Stimulated activated CD8-positive, alpha-beta memory T cell treated with anti-CD3 and anti-CD28 coated beads, Interleukin-4, amount 100 ng/mL, for 24 hours (primary cell): Measurements from ENCODE around the gene SRI.
"Not testable (repeated sequence)": the region's sequence is repeated elsewhere in the genome, so short reads cannot be mapped to it uniquely, and the experiment has no call there.

Experiments
- DNase-seq: peaks from one replicate; pipeline ENCODE4 v3.0.0-alpha.2; 2020; ENCODE audit warnings: low read depth

The SRI gene, protein sequence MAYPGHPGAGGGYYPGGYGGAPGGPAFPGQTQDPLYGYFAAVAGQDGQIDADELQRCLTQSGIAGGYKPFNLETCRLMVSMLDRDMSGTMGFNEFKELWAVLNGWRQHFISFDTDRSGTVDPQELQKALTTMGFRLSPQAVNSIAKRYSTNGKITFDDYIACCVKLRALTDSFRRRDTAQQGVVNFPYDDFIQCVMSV

DNA sequence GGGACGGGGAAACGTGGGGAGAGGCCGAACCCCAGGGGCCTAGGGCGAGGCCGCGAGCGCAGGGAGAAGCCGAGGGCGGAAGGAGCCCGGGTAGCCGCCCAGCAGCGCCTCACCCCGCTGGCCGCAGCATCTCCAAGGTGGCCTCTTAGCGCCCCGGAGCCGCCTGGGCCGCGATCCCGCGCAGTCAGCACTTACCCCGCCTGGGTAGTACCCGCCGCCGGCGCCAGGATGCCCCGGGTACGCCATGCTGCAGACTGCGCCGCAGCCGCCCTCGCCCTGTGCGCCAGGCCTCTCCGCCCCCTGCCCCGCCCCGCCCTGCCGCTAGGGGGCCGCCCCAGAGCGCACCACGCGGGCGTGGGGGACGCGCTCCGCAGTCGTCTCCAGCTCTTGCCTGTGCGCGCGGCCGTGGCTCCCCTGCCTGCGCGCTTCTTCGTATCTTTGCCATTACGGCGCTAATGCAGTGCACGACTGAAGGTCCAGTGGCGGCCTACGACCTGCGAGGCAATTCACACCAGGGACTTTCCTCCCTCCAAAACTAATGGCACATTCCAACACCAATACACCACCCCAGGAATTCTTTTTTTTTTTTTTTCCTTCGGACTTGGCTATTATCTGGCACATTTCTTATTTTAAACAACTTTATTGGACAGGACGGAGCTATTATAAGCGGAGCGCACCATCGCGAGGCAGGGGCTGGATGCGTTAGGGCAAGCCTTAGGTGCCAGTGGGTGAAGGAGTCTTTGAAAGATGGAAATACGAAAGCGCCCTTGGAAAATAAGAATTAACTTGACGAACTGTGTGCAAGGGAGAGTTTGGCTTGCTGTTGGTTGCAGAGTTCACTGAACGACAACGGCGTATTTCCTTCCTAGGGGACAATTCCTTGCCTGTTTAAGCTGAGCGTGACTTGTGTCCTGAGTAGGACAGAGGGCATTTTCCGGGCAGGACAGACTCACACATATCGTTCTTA, at the start of gene SRI:
Gene SRI, minus strand, starts transcription at position 258 of the 967 bp plus-strand sequence. Its CDS starts 12 bp downstream, at position 246.
- peak; percentile 87 for DNase-seq

DNA sequence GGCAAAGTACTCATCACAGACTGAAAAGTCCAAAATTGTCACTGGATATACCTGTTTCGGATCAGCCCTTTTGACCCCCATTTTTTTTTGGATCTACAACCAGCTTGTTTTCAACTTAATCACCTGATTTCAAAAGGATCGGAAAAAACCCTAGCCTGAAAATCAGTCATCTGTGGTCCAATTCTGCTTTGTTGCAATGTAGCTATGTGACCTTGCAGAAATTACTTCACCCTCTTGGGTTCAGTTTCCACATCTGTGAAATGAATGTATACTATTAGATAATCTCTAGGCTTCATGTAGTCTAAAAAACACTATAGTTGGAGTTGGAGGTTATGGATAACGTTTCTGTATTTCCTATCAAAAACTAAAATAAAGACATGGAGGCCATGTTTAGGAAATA, 49.7 kb upstream of the SRI start:
- DNase-seq: no peak

- DNase-seq: no peak
These were observed 49.0 kb upstream of the SRI start for GRCh38 chr7:88268858-88269257.

DNA sequence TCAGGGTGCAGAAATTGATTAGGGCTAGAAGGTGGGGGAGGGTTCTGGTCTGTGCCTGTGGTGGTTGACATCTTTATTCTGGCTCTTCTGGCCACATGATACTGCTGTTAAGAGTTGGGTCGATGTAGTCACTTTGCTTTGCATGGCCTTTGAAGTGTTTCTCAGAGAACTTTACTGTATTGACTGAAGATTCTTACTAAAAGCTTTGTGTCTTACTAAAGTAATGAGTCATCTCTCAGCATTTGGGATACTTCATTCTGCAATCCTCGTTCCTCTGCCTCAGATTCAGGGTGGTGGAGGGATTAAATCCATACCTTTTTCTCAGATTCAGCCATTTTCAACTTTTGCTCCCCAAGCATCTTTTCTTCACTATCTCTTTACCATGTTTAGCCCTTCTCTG, 48.2 kb upstream of the SRI start:
- no peak for DNase-seq

DNA sequence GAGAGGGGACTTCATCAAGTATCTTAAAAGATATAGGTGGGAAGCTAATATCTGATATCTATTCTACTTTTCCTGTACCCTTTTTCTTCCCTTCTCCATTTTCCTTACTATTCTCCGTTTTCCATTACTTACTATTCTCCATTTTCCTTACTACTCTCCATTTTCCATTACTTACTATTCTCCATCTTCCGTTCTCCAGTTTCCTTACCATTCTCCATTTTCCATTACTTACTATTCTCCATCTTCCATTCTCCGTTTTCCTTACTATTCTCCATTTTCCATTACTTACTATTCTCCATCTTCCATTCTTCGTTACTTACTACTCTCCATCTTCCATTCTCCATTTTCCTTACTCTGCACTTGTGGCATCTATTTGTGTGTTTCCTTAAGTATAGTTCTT, 47.6 kb upstream of the SRI start:
- no peak for DNase-seq

- not testable (repeated sequence) for DNase-seq
These were observed 45.1 kb upstream of the SRI start for GRCh38 chr7:88264987-88265386.

DNA sequence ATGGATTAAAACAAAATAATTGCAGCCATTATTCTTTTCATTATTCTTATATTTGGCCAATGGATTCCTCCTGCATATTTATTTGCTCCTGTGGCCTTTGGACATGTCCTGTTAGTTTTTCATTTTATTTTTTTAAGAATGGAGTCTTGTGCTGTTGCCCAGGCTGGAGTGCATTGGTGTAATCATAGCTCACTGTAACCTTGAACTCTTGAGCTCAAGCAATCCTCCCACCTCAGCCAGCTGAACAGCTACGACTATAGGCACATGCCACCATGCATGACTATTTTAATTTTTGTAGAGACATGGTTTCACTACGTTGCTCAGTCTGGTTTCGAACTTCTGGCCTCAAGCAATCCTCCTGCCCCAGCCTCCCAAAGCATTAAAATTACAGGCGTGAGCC, 42.7 kb upstream of the SRI start:
- no peak for DNase-seq

GRCh38 chr7:88260719-88261118, 40.9 kb upstream of the SRI start:
- DNase-seq: no peak

- no peak for DNase-seq
These were observed 40.0 kb upstream of the SRI start for GRCh38 chr7:88259656-88260380.

DNA sequence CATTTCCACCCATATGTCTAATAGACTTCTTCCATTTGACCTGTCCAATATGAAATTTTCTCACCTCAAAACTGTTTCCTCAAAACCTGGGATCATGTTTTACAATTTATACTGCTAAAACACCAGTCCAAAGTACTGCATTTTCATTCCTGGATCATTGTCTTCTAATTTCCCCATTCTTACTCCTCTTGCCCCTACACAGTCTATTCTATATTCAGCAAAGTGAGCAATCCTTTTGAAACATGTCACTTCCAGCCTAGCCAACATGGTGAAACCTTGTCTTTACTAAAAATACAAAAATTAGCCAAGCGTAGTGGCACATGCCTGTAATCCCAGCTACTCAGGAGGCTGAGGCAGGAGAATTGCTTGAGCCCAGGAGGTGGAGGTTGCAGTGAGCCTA, 38.5 kb upstream of the SRI start:
- DNase-seq: not testable (repeated sequence)

DNA sequence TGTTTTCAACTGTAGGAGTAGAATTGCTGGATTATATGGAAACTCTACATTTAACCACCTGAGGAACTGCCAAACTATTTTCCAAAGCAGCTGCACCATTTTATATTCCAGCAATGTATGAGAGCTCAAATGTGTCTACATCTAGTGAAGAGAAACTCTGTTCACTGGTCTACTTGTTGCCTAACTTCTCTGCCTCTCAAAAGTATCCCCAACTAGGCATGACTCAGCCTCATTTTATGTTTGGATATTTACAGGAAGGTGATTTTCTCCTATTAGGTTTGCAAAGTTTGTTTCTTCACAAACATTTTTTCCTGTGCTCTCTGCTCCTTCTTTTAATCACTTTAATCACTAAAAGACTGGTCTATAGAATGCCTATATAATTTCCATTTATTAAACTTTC, 37.1 kb upstream of the SRI start:
- no peak for DNase-seq

DNA sequence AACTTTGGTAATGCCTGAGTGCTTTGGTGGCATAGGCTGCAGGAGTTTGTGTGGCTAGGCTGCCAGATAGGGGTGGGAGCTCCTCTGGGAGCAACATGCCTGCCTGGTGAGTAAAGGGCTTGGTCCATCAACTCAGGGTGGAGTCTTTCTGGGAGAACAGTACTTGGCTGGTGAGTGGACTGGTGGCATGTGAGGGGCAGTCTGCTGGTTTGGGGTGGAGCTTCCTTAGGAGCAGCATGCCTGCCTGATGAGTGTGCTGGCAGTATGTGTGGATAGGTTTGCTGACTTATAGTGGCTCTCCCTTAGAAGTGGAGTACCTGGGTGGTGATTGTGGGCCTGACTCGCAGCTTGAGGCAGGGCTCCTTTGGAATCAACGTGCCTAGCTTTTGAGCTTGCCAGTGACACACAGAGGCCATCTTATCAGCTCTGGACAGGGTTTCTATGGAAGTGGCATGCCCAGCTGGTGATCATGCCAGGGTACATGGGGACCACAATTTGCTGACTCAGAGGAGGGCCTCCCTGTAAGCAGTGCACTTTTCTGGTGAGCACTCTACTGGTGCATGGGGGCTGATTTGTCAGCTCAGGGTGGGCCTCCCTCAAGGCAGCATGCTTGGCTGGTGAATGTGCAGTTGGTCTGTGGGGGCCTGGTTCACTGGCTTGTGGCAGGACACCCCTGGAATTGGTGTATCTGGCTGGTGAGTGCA, 35.0 kb upstream of the SRI start:
- no peak for DNase-seq

- no peak for DNase-seq
These were observed 33.8 kb upstream of the SRI start for GRCh38 chr7:88253640-88254039.

DNA sequence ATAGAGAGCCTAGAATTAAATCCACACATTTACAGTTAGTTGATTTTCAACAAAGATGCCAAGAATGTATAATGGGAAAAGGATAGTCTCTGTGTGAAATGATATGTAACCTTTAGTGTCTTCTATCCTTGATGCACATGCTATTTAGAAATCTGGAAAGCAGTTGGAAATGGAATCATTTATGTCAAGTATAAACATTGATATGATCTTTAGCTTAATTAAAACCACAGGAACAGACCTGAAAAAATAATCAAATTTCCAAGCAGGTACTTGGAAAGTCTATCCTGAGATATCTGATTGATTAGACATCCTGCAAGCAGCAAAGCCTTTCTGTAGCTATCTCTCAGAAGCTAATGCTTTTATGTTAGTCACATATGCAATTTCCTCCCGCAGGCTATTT, 24.4 kb upstream of the SRI start:
- no peak for DNase-seq

DNA sequence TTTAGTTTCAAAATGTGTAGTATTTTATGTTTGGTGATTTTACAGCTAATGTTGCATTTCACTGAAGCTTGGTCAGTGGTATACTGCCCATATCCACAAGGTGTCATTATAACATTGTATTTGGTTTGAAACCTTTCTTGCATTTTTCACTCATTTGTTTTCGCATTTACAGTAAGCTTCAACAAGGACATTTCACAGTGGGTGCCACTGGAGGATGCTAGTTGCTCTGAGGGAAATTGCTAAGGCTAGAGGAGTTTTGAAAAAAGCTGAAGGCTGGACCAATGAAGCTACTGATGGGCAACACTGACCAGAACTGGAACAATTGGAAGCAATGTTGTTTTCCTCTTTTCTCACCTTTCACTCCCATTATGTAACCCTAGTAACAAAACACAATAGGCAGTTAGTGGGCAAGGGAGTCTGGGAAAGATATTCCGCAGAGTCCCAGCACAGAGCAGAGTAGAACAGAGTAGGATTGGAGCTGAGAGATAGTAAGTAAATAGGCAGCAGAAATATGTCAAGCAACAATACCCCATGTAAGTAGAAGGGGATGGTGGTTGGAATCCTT, 23.6 kb upstream of the SRI start:
- no peak for DNase-seq

DNA sequence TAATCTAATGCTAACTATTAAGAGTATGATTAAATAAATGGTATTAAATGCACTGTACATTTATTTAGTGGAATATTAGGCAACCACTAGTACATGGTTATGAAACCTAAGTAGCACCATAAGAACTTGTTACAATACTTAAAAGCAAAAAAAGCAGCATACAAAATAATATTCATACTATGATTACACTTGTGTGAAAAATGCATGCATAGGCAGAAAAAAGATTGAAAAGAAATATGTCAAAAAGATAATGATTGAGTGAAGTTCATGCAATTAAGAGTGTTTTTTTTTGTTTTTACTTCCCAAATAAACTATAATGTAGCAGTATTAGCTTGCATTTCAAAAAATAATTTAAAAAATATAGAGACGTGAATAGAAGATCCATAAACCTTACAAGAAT, 20.0 kb upstream of the SRI start:
- DNase-seq: no peak

DNA sequence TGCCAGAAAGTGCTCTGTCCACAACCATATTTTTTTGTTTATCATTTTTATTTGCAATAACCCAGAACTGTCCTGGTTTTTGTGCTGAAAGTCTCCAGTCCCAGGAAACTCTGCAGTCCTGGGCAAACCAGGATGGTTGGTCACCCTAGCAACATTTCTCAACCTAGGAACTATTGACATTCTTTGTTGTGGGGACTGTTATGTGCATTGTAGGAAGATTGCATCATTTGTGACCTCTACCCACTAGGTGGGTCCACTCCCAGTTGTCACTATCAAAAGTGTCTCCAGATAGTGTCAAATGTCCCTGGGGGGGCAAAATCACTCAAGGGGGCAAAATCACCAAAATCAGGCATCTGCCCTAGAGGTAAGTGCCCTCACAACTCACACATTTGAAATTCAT, 14.0 kb upstream of the SRI start:
- no peak for DNase-seq

GRCh38 chr7:88230646-88231045, 10.8 kb upstream of the SRI start:
- DNase-seq: no peak

GRCh38 chr7:88229302-88229995, 9.6 kb upstream of the SRI start:
- no peak for DNase-seq

DNA sequence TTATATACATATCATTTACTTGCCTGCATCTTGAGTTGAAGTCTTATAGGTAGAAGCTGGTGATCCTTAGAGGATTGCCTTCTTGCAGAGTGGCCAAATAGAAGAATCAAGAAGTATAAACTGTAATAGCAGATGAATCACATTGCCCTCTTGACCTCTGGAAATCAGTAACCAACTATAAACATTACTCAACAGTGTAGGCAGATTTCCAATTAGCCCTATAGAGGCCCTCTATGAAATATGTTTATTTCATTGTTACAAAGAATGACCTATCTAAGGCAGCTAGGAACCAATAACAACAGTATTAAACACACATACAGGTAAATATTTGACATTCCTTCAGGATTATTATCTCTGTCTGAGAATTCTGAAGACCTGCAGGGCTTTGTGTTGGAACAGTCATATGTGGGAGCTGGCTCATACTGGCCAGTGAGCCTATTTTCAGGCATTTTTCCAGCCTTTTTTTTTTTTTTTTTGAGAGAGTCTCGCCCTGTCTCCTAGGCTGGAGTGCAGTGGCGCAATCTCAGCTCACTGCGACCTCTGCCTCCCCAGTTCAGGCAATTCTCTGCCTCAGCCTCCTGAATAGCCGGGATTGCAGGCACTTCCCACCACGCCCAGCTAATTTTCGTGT, 7.2 kb upstream of the SRI start:
- no peak for DNase-seq

GRCh38 chr7:88226201-88226600, 6.4 kb upstream of the SRI start:
- no peak for DNase-seq
